WERI-Rb-1 (cell line): ENCODE results near the gene PDE2A.
A peak's percentile ranks its signal among the peaks of the same experiment; 100 is the strongest.

Source experiments
- DNase-seq: peaks from one replicate; pipeline ENCODE4 v3.0.0-alpha.2; 2020
- H3K27ac ChIP-seq: fragments of 250-450 bp; sonication (Bioruptor Pico); 2 replicates; pipeline ENCODE4 v1.5.1; 2020; ENCODE audit warnings: mild to moderate bottlenecking, moderate library complexity
- H3K27me3 ChIP-seq: fragments of 250-450 bp; sonication (Bioruptor Pico); 2 replicates; pipeline ENCODE4 v1.5.1; 2021; ENCODE audit warnings: mild to moderate bottlenecking, low read depth, moderate library complexity; ENCODE audit not compliant: insufficient read depth, severe bottlenecking
- H3K36me3 ChIP-seq: fragments of 250-450 bp; sonication (Bioruptor Pico); 2 replicates; pipeline ENCODE4 v1.5.1; 2020; ENCODE audit warnings: mild to moderate bottlenecking, moderate library complexity
- H3K4me3 ChIP-seq: 2 replicates; pipeline ENCODE4 v1.5.1; 2011; ENCODE audit warnings: low read depth, mild to moderate bottlenecking, control low read depth, low read length
- H3K9me3 ChIP-seq: fragments of 250-450 bp; sonication (Bioruptor Pico); 2 replicates; pipeline ENCODE4 v1.5.1; 2021; ENCODE audit warnings: mild to moderate bottlenecking, moderate library complexity; ENCODE audit not compliant: severe bottlenecking
- CTCF ChIP-seq: IDR thresholded peaks from 2 replicates; pipeline ENCODE4 v1.5.1; 2011; ENCODE audit warnings: low read depth, mild to moderate bottlenecking, control low read depth, inconsistent platforms, low read length

PDE2A gene

DNA sequence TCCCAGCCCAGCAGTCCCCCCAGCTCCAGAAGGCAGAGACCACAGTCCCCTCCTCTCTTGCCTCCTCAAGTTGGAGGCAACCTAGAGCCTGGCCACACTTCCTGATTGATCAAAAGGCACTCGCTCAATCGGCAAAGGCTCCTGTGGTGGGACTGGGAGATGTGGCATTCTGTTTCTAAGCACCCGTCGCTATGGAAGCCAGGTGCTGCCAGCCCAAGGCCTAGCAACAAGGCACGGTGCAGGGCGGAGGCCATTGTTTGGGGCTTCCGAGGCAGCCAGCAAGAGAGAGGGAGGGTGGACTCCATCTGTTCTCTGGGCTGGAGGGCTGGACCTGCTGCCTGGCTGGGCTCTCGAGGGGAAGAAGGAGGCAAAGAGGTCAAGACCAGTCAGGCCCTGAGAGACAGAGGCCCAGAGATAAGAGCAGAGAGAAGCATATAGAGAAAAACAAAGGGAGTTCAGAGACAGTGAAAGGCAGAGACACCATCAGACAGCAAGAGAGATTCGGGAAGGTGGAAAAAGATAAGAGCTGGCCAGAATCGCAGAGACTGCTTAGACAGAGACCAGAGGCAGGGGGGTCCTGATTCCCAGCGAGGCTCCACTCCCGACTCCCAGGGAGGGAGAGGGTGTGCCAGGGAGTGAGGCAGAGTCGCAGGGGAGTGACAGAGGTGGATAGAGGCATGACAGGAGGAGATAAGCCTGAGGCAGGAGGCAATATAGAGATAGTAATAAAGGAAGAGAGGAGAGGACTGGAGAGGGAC is 21.2 kb downstream of the PDE2A start:
- DNase-seq: peak; percentile 68
- Histone ChIP-seq H3K27ac (peak overlapping the region; percentile 73), H3K4me3 (no peak overlapping the region), H3K36me3 (no peaks in the 10 kb centered on the region), H3K9me3 (no peaks in the 10 kb centered on the region), H3K27me3 (no peaks in the 10 kb centered on the region)
- TF ChIP-seq CTCF: no peak

DNA sequence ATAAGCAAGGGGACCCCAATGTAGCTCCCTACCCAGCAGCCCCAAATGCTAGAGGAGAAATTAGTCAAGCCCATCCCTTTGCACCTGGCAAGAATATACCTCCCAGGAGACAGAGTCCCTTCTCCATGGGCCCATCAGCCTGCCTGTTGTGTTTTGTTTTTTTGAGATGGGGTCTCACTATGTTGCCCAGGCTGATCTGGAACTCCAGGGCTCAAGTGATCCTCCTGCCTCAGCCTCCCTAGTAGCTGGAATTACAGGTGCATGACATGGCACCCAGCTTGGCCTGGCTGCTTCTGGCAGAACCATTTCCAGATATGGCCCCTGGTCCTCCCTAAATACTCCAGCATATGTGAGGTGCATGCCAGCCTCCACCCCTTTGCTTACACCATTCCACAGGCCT is 22.1 kb downstream of the PDE2A start:
- TF ChIP-seq CTCF: no peak
- no peak overlapping the region for H3K4me3 ChIP-seq
- H3K9me3 ChIP-seq: no peaks in the 10 kb centered on the region
- no peak overlapping the region for H3K27ac ChIP-seq
- DNase-seq: no peak
- no peaks in the 10 kb centered on the region for H3K27me3 ChIP-seq
- H3K36me3 ChIP-seq: no peaks in the 10 kb centered on the region

- Histone ChIP-seq H3K9me3 (no peaks in the 10 kb centered on the region), H3K36me3 (no peaks in the 10 kb centered on the region), H3K27ac (peak overlapping the region; percentile 46), H3K27me3 (no peaks in the 10 kb centered on the region), H3K4me3 (no peak overlapping the region)
- no peak for TF ChIP-seq CTCF
- no peak for DNase-seq
These were observed 24.8 kb downstream of the PDE2A start for GRCh38 chr11:72649215-72649976.

- Histone ChIP-seq H3K9me3 (no peaks in the 10 kb centered on the region), H3K36me3 (no peaks in the 10 kb centered on the region), H3K27ac (peak overlapping the region; percentile 46), H3K27me3 (no peaks in the 10 kb centered on the region), H3K4me3 (no peak overlapping the region)
- peak; percentile 55 for DNase-seq
- no peak for TF ChIP-seq CTCF
These were observed 25.7 kb downstream of the PDE2A start for GRCh38 chr11:72648384-72649136.

DNA sequence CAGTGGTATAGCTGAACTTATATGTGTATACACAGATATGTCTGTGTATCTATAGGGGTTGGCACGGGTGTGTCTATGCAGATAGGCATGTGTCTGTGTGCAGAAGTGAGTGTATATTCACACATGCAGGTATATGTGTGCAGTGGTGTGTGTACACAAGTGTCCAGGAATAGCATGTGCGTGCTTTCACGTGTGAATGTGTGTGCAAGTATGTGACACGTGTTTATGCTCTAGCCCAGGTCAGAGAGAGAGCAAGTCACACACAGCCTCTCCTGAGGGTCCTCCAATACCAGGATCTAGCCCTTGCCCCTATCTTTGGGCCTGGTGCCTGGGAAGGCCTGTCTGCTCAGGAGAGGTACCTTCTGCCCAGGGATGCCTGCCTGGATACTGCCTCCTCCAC is 26.3 kb downstream of the PDE2A start:
- H3K27ac ChIP-seq: peak overlapping the region; percentile 3; the same call in 1 of the 2 replicates
- H3K4me3 ChIP-seq: no peak overlapping the region
- H3K36me3 ChIP-seq: no peaks in the 10 kb centered on the region
- no peak for TF ChIP-seq CTCF
- H3K9me3 ChIP-seq: no peaks in the 10 kb centered on the region
- no peak for DNase-seq
- no peaks in the 10 kb centered on the region for H3K27me3 ChIP-seq
